ENCODE data around the gene RPS25.

RPS25 gene

GRCh38 chr11:119018074-119018938 lies at the start of gene RPS25, which contains the start of gene TRAPPC4:
Gene RPS25, minus strand, starts transcription at chr11:119018343. Its CDS starts 59 bp downstream, at chr11:119018284.
Gene TRAPPC4, plus strand, starts transcription at chr11:119018766. Its CDS starts 30 bp downstream, at chr11:119018796.
- H3F3A ChIP-seq (ENCODE audit: insufficient read depth, low read length): peaks cover 70% of the 10 kb centered on the region
- H3K9me3 ChIP-seq (replicated peaks; ENCODE audit: insufficient read depth, low read length): no peaks in the 10 kb centered on the region
- H3K9ac ChIP-seq (ENCODE audit: low read length): peak within 1 kb of the TSS; percentile 92
- DNase-seq: peak; percentile 97
- H3K9me2 ChIP-seq (replicated peaks; ENCODE audit: insufficient read depth, low read length): no peaks in the 10 kb centered on the region
- peaks cover 12% of the 10 kb centered on the region for H3K36me3 ChIP-seq (replicated peaks; ENCODE audit: insufficient read depth, low read length)
- H2AFZ ChIP-seq (ENCODE audit: low read length): peak within 1 kb of the TSS; percentile 67
- H3K27me3 ChIP-seq (replicated peaks; ENCODE audit: insufficient read depth, low read length): no peaks in the 10 kb centered on the region
- TF ChIP-seq CTCF (IDR thresholded peaks at IDR 0.05; ENCODE audit: low read length): no peak
- no peak for TF ChIP-seq EZH2phosphoT487 (IDR thresholded peaks at IDR 0.05; ENCODE audit: low read length)
- TF ChIP-seq EZH2 (optimal IDR thresholded peaks at IDR 0.05; ENCODE audit: low read depth, low read length): no peak
- H3K27ac ChIP-seq (ENCODE audit: low read length): peak within 1 kb of the TSS; percentile 93
- peak within 1 kb of the TSS; percentile 97 for H3K4me3 ChIP-seq (ENCODE audit: low read length)
- peaks cover 33% of the 10 kb centered on the region for H3K4me1 ChIP-seq (ENCODE audit: low read length)
- 0 out of 2 replicates have a peak, but pooled peaks cover 3% of the 10 kb centered on the region for H4K20me1 ChIP-seq (ENCODE audit: insufficient read depth, low read length)
- H3K4me2 ChIP-seq (ENCODE audit: low read depth, low read length): peak within 1 kb of the TSS; percentile 95
- peaks cover 73% of the 10 kb centered on the region for H3K79me2 ChIP-seq (ENCODE audit: low read length)

GRCh38 chr11:119067371-119068222 lies 49.5 kb upstream of the RPS25 start, which contains the start of gene VPS11:
Gene VPS11, plus strand, starts transcription at chr11:119067818. Its CDS starts 6 bp downstream, at chr11:119067824.
- Histone ChIP-seq H2AFZ (ENCODE audit: low read length) (peak within 1 kb of the TSS; percentile 76), H3K27ac (ENCODE audit: low read length) (peak within 1 kb of the TSS; percentile 78), H3F3A (ENCODE audit: insufficient read depth, low read length) (peaks cover 7% of the 10 kb centered on the region), H3K4me1 (ENCODE audit: low read length) (peaks cover 13% of the 10 kb centered on the region; the same call in 1 of the 2 replicates), H3K4me3 (ENCODE audit: low read length) (peak within 1 kb of the TSS; percentile 95), H3K27me3 (replicated peaks; ENCODE audit: insufficient read depth, low read length) (no peaks in the 10 kb centered on the region), H3K9ac (ENCODE audit: low read length) (peak within 1 kb of the TSS; percentile 80), H3K36me3 (replicated peaks; ENCODE audit: insufficient read depth, low read length) (no peaks in the 10 kb centered on the region), H3K9me3 (replicated peaks; ENCODE audit: insufficient read depth, low read length) (no peaks in the 10 kb centered on the region), H3K9me2 (replicated peaks; ENCODE audit: insufficient read depth, low read length) (no peaks in the 10 kb centered on the region), H3K4me2 (ENCODE audit: low read depth, low read length) (peak within 1 kb of the TSS; percentile 82), H3K79me2 (ENCODE audit: low read length) (peaks cover 52% of the 10 kb centered on the region), H4K20me1 (ENCODE audit: insufficient read depth, low read length) (no peaks in the 10 kb centered on the region)
- TF ChIP-seq EZH2phosphoT487 (IDR thresholded peaks at IDR 0.05; ENCODE audit: low read length): no peak
- peak; percentile 98 for DNase-seq

GRCh38 chr11:119065369-119065768 lies 47.2 kb upstream of the RPS25 start:
- TF ChIP-seq EZH2phosphoT487 (IDR thresholded peaks at IDR 0.05; ENCODE audit: low read length): no peak
- TF ChIP-seq CTCF (IDR thresholded peaks at IDR 0.05; ENCODE audit: low read length): peak; percentile 62
- TF ChIP-seq EZH2 (optimal IDR thresholded peaks at IDR 0.05; ENCODE audit: low read depth, low read length): no peak
- H3K9me2 ChIP-seq (replicated peaks; ENCODE audit: insufficient read depth, low read length): no peaks in the 10 kb centered on the region
- peaks cover 52% of the 10 kb centered on the region for H3K79me2 ChIP-seq (ENCODE audit: low read length)
- H3K27ac ChIP-seq (ENCODE audit: low read length): no peak overlapping the region
- no peaks in the 10 kb centered on the region for H3K36me3 ChIP-seq (replicated peaks; ENCODE audit: insufficient read depth, low read length)
- peak; percentile 53 for DNase-seq
- no peaks in the 10 kb centered on the region for H3K9me3 ChIP-seq (replicated peaks; ENCODE audit: insufficient read depth, low read length)
- peaks cover 7% of the 10 kb centered on the region for H3F3A ChIP-seq (ENCODE audit: insufficient read depth, low read length)
- H3K4me3 ChIP-seq (ENCODE audit: low read length): no peak overlapping the region
- H3K9ac ChIP-seq (ENCODE audit: low read length): no peak overlapping the region
- no peaks in the 10 kb centered on the region for H3K27me3 ChIP-seq (replicated peaks; ENCODE audit: insufficient read depth, low read length)
- H2AFZ ChIP-seq (ENCODE audit: low read length): no peak overlapping the region
- H4K20me1 ChIP-seq (ENCODE audit: insufficient read depth, low read length): no peaks in the 10 kb centered on the region
- H3K4me2 ChIP-seq (ENCODE audit: low read depth, low read length): no peak overlapping the region; the same call in 1 of the 2 replicates
- H3K4me1 ChIP-seq (ENCODE audit: low read length): peaks cover 13% of the 10 kb centered on the region; the same call in 1 of the 2 replicates
